MCF 10A (cell line): ENCODE results near the gene JADE1. TPM values are rescaled to one million over a fixed set of nuclear protein-coding genes. Genes with fewer than 3 reads are reported as not detected.
A peak's percentile ranks its signal among the peaks of the same experiment; 100 is the strongest.

ENCODE experiments used
- BruUV-seq: library from RNA; stranded (reverse); fragments of 400-500 nt; replicated peaks from 2 replicates; lab custom pipeline; 2021; lab: Mats Ljungman, UMichigan
- CTCF ChIA-PET: fragments of 300-600 bp; sonication (Branson Sonifier 250); formaldehyde crosslinking; extraction: SDS; loops from one replicate; lab custom pipeline; 2021; ENCODE audit warnings: antibody characterized with exemption, inconsistent platforms; lab: Yijun Ruan, JAX
- POLR2A ChIA-PET: fragments of 300-600, 350-650 bp; sonication (Branson Sonifier 250); formaldehyde crosslinking; extraction: SDS; loops from one replicate; lab custom pipeline; 2020; ENCODE audit warnings: antibody characterized with exemption, inconsistent platforms; lab: Yijun Ruan, JAX
- DNase-seq: peaks from one replicate; pipeline ENCODE4 v3.0.0-alpha.2; 2018; ENCODE audit not compliant: unreplicated experiment
- H3K27ac Mint-ChIP-seq: one replicate; pipeline ENCODE4 v1.8.0; 2022; ENCODE audit warnings: mild to moderate bottlenecking, low read depth, mixed read lengths; ENCODE audit not compliant: unreplicated experiment
- H3K27me3 Mint-ChIP-seq: one replicate; pipeline ENCODE4 v1.8.0; 2022; ENCODE audit warnings: mixed read lengths; ENCODE audit not compliant: insufficient read depth, unreplicated experiment
- H3K36me3 Mint-ChIP-seq: one replicate; pipeline ENCODE4 v1.8.0; 2022; ENCODE audit warnings: mild to moderate bottlenecking, moderate library complexity, mixed read lengths; ENCODE audit not compliant: insufficient read depth, unreplicated experiment
- H3K4me1 Mint-ChIP-seq: one replicate; pipeline ENCODE4 v1.8.0; 2022; ENCODE audit warnings: mixed read lengths; ENCODE audit not compliant: insufficient read depth, unreplicated experiment
- H3K4me3 Mint-ChIP-seq: one replicate; pipeline ENCODE4 v1.8.0; 2022; ENCODE audit warnings: mild to moderate bottlenecking, moderate library complexity, mixed read lengths; ENCODE audit not compliant: unreplicated experiment
- H3K9me3 Mint-ChIP-seq: one replicate; pipeline ENCODE4 v1.8.0; 2022; ENCODE audit warnings: mixed read lengths; ENCODE audit not compliant: unreplicated experiment
- CTCF ChIP-seq: fragments of 200-600 bp; IDR thresholded peaks from one replicate; pipeline ENCODE4 v1.8.0; 2022; ENCODE audit warnings: antibody characterized with exemption, mild to moderate bottlenecking; ENCODE audit not compliant: unreplicated experiment
- intact Hi-C: fragments of 100-400 bp; cut with micrococcal nuclease; formaldehyde crosslinking; loops from 2 replicates; pipeline ENCODE4 v1.14.1; 2022
- total RNA-seq: library from RNA; stranded (reverse); gene quantifications from 2 replicates; pipeline ENCODE4 v1.2.3, GENCODE V29; 2022

Gene JADE1
- total RNA-seq, 1 experiment from 2014 or later: 25.9 TPM

- intact Hi-C loops: loop anchor here (1.0 to 5.0 kb wide), 2 partner anchors 53 to 282 kb away; partner anchors contain the start of gene SCLT1
- no TSS peak for BruUV-seq
Observed at GRCh38 chr4:128810331-128810870, 901 bp downstream of the JADE1 start.

GRCh38 chr4:128810871-128811570 lies 1.5 kb downstream of the JADE1 start:
- intact Hi-C loops: loop anchor here (1.0 to 5.0 kb wide), 2 partner anchors 52 to 281 kb away; partner anchors contain the start of gene SCLT1
- H3K27me3 Mint-ChIP-seq: no peaks in the 10 kb centered on the region
- peaks cover 7% of the 10 kb centered on the region for H3K36me3 Mint-ChIP-seq
- no peaks in the 10 kb centered on the region for H3K9me3 Mint-ChIP-seq
- no peak for TF ChIP-seq CTCF
- ChIA-PET POLR2A (interaction anchor here (0.9 to 3.5 kb wide), 11 partner anchors 10 to 524 kb away, joined by 3 to 42 read pairs (median 8); partner anchors contain the start of gene PGRMC2), CTCF (interaction anchor here (0.6 to 2.9 kb wide), 4 partner anchors 9 to 205 kb away, joined by 3 to 15 read pairs (median 3); no protein-coding TSS in a partner anchor)
- peak; percentile 91 for DNase-seq
- peak overlapping the region; percentile 91 for H3K27ac Mint-ChIP-seq
- peak overlapping the region; percentile 93 for H3K4me3 Mint-ChIP-seq
- BruUV-seq: no TSS peak
- H3K4me1 Mint-ChIP-seq: peaks cover 10% of the 10 kb centered on the region

More at GRCh38 chr4:128810331-128810870, 901 bp downstream of the JADE1 start:
- Mint-ChIP-seq H3K27ac (peak overlapping the region; percentile 91), H3K36me3 (peaks cover 6% of the 10 kb centered on the region), H3K4me1 (peaks cover 10% of the 10 kb centered on the region), H3K4me3 (peak overlapping the region; percentile 93), H3K27me3 (no peaks in the 10 kb centered on the region), H3K9me3 (no peaks in the 10 kb centered on the region)
- POLR2A ChIA-PET: interaction anchor here (0.6 to 2.0 kb wide), 16 partner anchors 10 to 833 kb away, joined by 3 to 13 read pairs (median 4); partner anchors contain the start of gene LARP1B
- peak; percentile 47 for DNase-seq
- CTCF ChIA-PET: interaction anchor here (0.6 to 2.4 kb wide), 18 partner anchors 28 to 525 kb away, joined by 3 to 14 read pairs (median 4); no protein-coding TSS in a partner anchor
- no peak for TF ChIP-seq CTCF

GRCh38 chr4:128811571-128812441 lies 2.3 kb downstream of the JADE1 start:
- peak; percentile 93 for DNase-seq
- no TSS peak for BruUV-seq
- Mint-ChIP-seq H3K27ac (no peak overlapping the region), H3K27me3 (no peaks in the 10 kb centered on the region), H3K36me3 (peaks cover 15% of the 10 kb centered on the region), H3K9me3 (no peaks in the 10 kb centered on the region), H3K4me1 (peaks cover 10% of the 10 kb centered on the region), H3K4me3 (peak overlapping the region; percentile 93)
- TF ChIP-seq CTCF: no peak
- intact Hi-C loops: loop anchor here (1.0 to 5.0 kb wide), 2 partner anchors 280 to 525 kb away; partner anchors contain the start of genes PGRMC2 and SCLT1
- ChIA-PET CTCF (interaction anchor here (0.5 to 2.9 kb wide), 18 partner anchors 10 to 777 kb away, joined by 3 to 15 read pairs (median 3); no protein-coding TSS in a partner anchor), POLR2A (interaction anchor here (0.8 to 3.5 kb wide), 24 partner anchors 9 to 751 kb away, joined by 3 to 42 read pairs (median 6); partner anchors contain the start of genes C4orf33, LARP1B and PGRMC2)
